Frontal cortex (tissue), 4 donors: ENCODE data around the gene IL10RA. TPM values are rescaled to one million over a fixed set of nuclear protein-coding genes. Genes with fewer than 3 reads are reported as not detected.
A peak's percentile ranks its signal among the peaks of the same experiment; 100 is the strongest.
"Not testable (repeated sequence)": the region's sequence is repeated elsewhere in the genome, so short reads cannot be mapped to it uniquely, and the experiment has no call there.

Experiments used
- DNase-seq, 2 donors: peaks; one replicate each; pipeline ENCODE4 v3.0.0; 2012; ENCODE audit warnings: low spot score in 2 of 2
- FAIRE-seq: peaks from 2 replicates; lab custom pipeline; 2012; peaks lifted over from hg19 to GRCh38; lab: Jason Lieb, UNC
- total RNA-seq: library from RNA; depleted of rRNA; stranded (reverse); fragments of >200 nt; gene quantifications from one replicate; pipeline ENCODE4 v1.2.3, GENCODE V29; 2014
- donor health status: control.
- donor health status: control.
- donor health status: control.

Gene IL10RA
- total RNA-seq, 1 donor from 2014 or later, result 2.0 TPM

DNA sequence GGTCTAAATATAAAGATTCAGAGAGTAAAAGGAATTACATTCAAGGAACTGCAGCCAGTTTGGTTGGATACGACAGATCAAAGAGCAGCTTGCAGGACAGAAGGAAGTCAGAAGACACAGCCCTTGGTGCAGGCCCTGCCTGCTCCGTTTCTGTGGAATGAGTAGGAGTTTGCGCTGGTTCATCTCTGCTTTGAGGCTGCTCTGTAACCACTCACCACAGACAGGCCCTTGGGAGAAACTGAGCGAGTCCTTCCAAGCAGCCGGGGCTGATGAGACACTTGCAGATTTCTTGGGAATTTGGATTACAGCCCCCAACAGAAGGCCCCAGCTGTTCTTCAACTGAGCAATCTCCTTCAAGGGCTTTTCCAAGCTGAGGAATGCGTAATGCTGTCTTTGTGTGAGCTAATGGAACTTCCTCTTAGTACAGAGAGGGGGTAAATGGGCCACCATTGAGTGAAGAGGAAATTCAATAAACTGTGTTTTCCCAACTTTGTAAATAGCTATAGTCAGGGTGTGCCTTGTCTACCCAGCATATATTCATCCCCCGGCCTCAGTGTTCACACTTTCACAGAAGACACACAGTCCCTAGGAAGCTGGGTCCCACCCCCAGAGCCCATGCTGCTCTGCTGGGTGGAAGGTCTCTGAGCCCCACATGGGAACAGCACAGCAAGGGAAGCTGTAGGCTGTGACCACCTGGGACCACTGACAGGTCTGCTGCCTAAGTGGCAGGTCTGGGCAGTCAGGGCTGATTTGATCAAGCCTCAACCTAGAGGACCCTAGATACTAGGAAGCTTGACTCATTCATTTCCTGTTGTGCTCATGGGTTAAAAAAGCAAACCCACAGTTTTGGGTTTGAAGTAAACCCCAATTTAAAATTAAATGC lies 16.6 kb downstream of the IL10RA start:
- FAIRE-seq, result no peak
- DNase-seq, result no peak

DNA sequence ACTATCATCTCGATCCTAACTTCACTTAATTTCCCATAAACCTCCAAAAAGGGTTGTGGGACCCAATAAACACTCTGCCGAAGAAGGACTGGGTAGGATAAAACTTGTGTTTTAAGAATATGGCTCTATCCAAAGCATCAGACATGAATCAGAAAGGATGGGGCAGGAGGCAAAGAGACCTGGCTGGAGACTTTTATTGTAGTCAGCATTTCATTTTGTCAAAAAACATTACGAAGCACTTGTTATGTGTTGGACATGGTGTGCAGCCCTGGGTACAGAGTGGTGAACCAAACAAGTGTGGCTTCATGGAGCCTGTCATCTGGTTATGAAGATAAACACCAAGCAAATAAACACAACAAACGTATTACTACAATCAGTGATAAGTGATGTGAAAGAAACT lies 17.3 kb downstream of the IL10RA start:
- DNase-seq (no peak), FAIRE-seq (no peak)

DNA sequence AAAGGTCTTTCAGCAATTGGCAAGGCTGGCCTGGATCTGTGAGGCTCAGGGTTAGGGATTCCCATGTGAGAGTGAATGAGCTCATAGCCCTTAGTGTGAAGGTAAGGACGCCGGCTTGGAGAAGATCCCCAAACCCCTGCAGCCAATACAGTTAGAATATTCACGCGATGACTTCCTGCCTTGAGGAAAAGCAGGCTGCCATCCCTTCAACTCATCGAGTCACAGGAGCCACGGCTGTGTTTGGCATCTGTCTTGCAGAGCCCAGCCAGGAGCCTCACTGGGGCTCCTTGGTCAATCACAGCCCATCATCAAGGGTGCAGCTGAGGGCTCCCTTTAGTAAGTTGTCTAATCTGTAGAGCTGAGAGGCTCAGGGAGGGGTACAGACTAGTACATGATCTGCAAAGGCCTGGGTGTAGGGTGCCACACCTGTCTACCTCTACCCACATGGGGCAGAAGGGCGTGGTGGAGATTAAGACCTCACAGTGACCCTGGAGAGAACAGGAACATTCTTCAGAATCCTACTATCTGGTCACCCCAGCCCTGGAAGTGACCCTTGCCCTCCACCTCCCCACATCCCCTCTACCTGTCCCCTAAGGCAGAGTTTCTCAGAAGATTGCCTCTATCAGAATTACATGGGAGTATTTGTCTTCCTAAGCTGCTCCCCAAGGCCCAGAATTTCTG lies 18.5 kb downstream of the IL10RA start:
- FAIRE-seq, result no peak
- DNase-seq, result no peak

DNA sequence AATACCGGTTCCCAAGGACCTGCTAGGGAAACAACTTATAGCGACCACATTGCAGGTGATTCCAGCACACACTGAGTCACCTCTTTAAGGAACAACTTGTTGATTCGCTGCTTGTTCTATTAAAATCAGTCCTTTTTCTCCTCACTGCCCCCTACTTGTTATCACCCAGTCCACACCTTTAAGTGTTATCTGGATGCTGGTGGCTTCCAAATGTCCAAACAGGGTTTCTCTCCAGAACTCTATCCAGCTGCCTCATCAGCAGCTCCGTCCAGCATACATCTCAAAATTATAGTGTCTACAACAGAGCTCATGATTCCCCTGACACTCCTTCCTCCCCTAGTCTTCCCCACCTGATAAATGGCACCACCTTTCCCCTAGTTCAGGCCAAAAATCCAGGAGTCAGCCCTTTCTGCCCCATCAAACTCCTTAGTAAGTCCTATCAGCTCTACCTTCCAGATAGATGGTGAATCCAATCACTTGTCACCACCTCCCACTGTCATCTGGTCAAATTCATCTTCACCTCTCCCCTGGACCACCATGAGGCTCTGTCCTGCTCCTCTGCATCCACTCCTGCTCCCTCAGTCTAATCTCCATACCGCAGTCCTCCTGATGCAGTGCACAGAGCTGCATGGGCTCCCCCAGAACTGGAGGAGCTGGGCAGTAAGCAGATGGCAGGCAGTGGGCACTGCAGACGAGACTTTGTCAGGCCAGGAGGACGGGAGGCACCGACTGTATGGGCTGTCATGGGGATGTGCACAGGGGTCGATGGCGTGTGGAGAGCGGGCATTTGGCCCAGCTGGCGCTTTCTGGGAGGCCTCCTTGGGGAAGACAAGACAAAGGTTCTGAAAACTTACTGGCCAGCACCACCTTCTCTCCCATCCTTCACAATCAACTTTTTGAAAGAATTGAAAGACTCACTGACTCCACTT lies 19.3 kb downstream of the IL10RA start:
- FAIRE-seq, result no peak
- no peak for DNase-seq

DNA sequence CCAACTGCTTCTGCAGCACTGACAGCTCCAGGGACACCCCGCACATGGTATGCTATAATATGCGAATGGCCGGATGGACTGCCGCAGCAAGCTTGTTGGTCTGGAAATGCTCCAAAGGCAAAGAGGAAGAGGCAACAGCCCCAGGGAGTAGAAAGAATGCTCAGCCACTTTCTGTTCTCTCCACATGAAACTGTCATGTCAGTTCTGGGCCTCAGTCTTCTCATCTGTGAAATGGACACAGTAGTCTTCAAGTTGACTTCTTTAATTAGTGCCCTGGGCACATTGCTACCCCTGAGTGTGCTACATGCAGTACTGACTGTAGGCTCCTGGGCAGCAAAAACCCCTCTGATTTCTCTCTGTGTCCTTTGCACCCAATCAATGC lies 19.9 kb downstream of the IL10RA start:
- FAIRE-seq (no peak), DNase-seq (no peak)

DNA sequence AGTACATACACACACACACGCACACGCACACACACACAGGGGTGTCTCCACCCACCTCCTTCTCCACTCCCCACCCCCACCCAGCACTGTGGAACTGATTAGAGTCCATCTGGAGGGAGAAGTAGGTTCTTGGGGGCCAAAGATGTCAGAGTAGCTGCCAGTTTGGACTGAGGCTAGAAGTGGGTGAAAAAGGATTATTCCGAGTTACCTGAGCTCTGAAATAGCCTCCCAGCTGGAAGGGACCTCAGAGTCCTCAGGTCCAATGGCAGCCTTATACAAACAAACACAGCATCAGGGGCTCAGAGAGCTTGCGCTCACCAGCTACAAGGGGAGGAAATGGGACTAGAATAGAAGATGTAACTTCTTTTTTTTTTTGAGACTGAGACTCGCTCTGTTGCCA lies 20.8 kb downstream of the IL10RA start:
- no peak for FAIRE-seq
- no peak for DNase-seq

DNA sequence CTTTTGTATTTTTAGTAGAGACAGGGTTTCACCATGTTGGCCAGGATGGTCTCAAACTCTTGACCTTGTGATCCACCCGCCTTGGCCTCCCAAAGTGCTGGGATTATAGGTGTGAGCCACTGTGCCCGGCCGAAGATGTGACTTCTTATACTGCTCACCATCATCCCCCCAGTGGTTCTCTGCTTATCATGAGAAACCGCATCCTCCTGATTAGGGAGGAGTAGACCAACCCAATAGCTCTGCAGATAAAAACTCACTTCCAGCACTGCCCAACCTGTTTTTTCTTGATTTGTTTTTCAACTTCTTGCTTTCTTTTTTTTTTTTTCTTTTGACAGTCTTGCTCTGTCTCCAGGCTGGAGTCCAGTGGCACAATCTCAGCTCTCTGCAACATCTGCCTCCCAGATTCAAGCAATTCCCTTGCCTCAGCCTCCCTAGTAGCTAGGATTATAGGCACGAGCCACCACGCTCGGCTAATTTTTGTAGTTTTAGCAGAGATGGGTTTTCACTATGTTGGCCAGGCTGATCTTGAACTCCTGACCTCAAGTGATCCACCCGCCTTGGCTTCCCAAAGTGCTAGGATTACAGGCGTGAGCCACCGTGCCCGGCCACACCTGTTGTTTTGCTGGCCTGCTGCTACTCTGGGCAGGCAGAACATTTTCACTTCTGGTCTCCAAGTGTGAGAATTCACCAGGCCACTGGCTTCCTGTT lies 21.5 kb downstream of the IL10RA start:
- DNase-seq, FAIRE-seq: not testable (repeated sequence)

DNA sequence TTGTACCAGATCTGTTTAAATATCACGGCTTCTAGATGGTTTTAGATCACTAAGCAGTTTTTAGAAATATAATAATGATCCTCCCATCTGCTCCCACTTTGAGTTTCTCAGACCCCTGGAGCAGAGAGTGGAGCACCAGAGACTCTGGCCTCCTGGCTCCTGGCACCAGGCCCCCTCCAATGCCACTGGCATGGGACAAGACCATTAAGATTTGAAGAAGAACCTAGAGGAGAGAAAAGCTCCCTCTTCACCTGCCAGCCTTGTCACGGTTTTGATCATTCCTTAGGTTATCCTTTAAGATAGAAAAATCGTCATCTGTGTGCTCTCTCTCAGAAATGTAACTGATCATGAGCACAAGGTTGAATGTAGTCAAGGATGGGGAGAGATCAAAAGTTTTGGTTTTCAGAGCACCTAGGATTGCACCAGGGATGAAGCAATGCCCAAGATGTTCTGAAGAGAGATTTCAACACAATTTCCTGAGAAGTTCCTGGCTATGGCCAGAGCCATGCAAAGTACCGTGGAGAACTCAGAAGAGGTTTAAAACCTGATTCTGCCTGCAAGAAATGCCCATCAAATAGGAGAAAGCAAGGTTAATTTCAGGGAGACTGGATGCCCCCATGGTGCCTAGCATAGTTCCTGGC lies 22.2 kb downstream of the IL10RA start:
- FAIRE-seq, result no peak

DNA sequence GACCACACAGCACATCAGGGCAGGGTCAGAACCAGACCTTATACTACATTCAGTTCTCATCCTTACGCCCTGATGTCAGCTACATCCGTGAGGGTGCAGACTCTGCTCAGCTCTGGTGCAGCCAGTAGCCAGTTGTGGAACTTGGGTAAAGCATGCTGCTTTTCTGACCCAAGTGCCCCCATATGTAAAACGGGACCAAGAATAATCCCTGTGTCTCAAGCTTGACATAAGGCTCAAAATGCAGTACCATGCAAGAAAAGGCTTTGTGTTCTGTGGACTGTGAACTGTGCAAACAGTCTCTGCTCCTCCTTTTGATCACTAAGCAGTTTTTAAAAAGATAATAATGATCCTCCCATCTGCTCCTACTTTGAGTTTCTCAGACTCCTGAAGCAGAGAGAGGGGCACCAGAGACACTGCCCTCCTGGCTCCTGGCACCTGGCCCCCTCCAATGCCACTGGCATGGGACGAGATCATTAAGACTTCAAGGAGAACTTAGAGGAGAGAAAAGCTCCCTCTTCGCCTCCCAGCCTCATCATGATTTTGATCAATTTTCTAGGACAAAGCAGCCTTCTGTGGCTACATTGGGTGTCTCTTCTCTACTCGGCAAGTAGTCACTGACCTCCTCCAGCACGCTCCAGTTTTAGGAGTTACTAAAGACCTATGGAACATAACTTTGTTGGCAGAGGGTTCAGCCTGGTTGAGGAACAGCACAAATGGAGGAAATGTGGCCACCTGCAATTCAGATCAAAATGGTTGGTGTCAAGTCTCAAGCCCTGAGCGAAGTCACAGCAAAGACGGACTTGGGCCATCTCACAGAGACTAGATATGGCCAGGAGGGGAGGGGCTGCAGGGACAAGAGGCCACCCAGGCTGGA lies 23.9 kb downstream of the IL10RA start:
- no peak for DNase-seq
- no peak for FAIRE-seq

More for the DNA sequence above, 22.2 kb downstream of the IL10RA start:
- DNase-seq, result no peak

DNA sequence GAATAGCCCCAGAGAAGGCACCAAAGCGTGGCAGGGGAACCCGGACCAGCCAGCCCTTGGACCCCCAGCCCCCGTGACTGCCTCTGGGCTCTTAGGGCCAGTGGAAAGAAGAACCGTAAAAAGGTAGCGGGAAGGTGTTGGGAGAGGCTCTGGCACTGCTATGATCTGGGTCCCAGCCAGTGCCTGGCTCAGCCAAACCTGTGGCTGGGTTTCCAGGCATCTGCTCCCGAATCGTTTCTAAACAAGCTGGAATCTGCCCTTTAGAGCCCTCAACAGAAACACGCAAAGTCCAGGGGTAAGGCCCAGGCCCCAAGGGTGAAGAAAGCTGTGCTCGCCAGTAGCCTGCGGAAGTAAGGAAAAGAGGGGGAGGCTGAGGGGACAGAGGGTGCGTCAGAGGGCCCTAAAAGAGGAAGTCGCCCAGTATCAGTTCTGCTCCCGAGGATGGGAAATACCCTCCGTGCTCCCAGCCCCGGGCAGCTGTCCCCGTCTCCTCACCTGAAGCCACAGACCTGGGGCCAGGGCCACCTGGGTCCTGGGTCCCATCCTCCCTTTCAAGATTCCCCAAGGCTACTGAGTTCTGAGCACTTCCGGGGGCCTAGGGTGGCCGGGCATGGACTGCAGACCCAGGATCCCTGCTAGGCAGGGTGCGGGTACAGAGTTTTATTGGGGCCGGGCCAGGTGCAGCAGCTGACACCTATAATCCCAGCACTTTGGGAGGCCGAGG lies 24.7 kb downstream of the IL10RA start:
- DNase-seq (no peak), FAIRE-seq (no peak)

DNA sequence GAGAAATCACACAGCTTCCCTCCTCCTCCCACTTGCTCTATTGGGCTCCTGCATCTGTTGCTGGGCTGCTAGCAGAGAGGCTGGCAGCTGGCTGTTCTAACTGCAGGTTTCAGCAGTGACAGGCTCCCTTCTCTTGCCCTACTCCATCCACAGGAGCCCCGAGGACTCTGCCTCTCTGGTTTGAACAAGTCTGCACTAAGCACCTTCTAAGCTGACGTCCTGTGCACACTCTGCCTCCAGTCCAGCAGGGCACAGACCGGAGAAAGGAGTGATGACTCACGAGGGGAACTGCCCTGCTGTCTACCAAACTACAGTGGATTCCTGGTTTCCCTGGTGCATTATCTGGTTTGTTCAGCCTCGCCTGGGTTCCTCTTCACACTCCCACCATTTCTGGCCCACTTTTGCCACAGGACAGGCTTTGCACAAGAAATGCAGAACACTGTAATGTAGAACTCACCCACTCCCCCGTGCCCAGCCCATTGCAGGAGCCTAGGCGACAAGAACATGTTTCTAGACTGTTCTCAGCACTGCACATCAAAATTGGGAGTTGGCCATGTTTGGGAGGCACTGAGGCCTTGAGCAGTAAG lies 26.0 kb downstream of the IL10RA start:
- FAIRE-seq (no peak), DNase-seq (peak in 1 of 2 donors; percentile 48)

DNA sequence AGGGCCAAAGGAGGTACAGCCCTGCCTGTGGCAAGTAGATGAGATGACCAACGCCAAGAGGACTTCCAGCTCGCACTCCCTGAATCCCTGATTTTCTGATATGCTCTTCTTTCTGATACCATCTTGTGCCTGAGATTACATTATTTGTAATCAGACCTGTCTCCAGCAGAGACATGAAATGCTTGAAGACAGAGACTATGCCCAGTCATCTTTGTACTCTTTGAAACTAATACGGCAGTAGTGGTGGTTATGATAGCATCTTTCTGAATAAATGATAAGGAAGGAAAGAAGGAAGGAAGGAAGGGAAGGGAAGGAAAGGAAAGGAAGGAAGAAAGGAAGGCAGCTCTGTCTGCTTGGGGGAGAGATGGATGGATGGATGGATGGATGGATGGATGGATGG lies 27.8 kb downstream of the IL10RA start:
- DNase-seq (no peak), FAIRE-seq (no peak)

DNA sequence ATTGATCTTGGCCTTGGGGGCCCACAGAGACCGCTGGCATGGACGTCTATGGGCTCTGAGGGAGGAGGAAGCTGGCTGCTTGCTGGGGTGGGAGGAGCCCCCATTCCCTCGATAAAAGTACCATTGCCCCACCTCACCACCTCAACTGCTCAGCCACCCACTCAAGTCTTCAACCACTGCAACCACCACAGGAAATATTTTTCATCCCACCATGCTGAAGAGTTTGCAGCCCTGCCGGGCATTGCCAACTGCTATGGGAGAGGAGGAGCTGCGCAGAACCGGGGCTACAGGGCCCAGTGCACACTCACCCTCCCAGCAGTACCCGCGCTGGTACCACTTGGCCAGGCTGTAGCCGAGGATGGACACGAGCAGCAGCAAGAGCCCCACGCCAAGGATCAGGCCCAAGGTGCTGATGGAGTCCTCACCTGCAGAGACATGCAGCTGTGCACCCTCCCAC lies 29.2 kb downstream of the IL10RA start:
- DNase-seq (no peak), FAIRE-seq (no peak)

DNA sequence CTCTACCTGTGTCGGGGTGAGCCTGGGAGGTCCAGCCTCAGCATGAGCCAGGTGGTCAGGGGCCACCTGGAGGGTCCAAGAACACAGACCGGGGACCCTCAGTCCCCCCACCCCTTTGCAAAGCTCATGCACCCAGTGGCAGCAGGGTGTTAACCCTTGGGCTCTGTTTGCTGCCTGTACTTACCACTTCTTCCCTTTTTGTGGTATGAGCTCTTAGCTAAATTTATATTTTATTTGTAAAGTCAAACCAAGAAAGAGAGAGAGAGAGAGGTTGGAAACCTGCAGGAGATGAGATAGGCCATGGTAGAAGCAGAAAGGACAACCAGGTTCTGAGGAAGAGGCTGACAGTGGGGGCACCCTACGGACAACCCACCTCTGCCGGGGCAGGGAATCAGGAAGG lies 29.9 kb downstream of the IL10RA start:
- FAIRE-seq, result no peak
- DNase-seq, result no peak

DNA sequence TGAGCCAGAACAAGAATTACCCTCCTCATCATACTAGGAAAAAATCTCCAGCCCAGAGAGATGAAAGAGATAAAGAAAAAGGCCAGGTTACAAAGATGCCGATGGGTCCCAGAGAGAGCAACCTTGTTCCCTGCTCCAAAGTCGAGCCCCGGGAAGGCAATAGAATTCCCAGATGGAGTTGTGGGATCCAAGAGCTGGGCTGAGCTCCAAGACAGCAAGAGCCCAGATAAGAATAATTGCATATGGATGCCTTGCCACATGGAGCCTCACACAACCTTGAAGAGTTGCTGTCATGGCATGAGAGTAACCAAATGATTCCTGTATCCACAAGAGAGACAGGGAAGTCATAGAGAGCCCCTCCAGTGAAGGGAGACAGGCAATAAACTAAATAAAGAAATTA lies 30.9 kb downstream of the IL10RA start:
- no peak for DNase-seq
- FAIRE-seq, result no peak

DNA sequence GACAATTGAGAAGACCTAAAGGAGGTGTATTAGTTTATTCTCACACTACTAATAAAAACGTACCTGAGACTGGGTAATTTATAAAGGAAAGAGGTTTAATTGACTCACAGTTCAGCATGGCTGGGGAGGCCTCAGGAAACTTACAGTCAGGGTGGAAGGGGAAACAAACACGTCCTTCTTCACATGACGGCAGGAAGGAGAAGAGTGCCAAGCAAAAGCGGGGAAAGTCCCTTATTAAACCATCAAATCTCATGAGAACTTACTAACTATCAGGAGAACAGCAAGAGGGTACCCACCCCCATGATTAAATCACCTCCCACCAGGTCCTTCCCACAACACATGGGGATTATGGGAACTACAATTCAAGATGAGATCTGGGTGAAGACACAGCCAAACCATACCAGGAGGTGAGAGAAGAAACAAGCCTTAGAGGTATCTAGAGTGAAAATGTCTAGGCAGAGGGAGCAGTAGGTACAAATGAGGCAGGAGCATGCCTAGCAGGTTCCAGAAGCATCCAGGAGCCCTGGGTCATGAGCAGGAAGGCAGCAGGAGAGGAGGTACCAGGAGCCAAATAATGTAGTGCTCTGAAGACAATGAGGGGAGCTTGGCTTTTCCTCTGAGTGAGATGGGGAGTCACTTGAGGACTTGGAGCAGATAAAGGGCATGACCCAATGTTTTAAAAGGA lies 31.6 kb downstream of the IL10RA start:
- DNase-seq, result no peak
- FAIRE-seq, result no peak

DNA sequence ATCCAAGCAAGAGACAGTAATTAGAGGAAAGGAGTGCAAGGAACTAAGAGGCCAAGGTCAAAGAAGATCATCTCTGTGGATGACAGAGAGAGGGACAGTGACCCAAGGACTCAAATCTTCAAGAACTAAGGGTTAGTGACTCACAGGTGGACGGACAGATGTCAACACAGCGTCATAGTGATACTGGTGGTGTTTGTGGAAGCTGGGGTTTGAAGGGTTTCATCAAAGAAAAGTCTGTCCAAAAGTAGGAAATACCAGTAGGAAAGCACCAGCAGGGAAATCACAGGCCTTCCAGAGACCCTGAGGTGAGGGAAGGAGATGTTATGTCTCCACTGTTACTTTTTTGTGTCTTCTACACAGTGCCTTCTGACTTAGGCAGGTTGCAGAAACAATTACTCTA lies 32.2 kb downstream of the IL10RA start:
- DNase-seq (no peak), FAIRE-seq (no peak)
